ENCODE measurements around the gene ATP5PB.
A peak's percentile ranks its signal among the peaks of the same experiment; 100 is the strongest.

ATP5PB gene

GRCh38 chr1:111505641-111506119 lies 56.4 kb downstream of the ATP5PB start:
- DNase-seq (ENCODE audit: low read depth in 1 of 2, low spot score in 1 of 2), result no peak

DNA sequence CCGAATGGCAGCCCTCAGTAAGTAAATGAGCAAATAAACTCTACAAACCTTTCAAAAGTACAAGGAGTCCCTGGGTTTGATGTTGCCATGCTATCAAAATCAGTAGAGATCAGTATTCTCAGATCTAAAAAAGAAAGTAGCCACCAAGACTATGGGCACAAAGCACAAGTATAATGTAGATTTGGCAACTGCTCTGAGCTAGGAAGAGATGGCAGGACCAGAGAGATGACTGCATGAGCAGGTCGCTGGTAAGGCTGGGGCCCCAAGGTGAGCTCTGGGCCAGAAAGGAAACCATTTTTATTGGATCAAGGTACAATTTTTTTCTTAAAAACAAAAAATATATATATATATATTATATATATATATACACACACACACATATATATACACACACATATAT lies 57.3 kb downstream of the ATP5PB start:
- DNase-seq (ENCODE audit: low read depth in 1 of 2, low spot score in 1 of 2), result no peak

- DNase-seq (ENCODE audit: low read depth in 1 of 2, low spot score in 1 of 2), result peak in 1 of 2 donors; percentile 50
Measured at GRCh38 chr1:111507411-111508201, 58.3 kb downstream of the ATP5PB start.

DNA sequence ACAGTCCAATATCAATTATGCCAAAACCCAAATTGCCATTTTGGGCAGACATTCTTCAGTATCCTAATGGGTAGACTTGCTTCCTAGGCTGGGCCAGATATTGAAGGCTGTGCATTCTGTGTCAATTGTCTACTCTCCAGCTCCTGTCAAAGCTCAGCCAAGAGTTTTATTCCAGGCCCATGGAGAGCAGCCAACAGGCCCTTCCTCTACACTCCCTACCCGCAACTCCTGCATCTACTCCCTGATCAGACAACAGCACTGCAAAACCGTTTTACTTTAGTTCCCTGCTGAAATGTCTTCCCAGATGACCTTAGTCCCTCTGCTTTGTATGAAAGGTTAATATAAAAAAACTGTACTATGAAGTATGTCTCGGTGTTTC lies 60.7 kb downstream of the ATP5PB start:
- no peak for DNase-seq (ENCODE audit: low read depth in 1 of 2, low spot score in 1 of 2)

- DNase-seq (ENCODE audit: low read depth in 1 of 2, low spot score in 1 of 2), result no peak
Measured at GRCh38 chr1:111511370-111511769, 62.1 kb downstream of the ATP5PB start.

All from activated CD4-positive, alpha-beta T cell treated with anti-CD3 and anti-CD28 coated beads, Interleukin-2, amount 50 U/mL, for 24 hours (primary cell).